Activated naive CD4-positive, alpha-beta T cell treated with anti-CD3 and anti-CD28 coated beads, Interleukin-2, amount 10 ng/mL, durations not matched to agents 7 days and 5 days (primary cell): Measurements from ENCODE around the gene CDKN1A.
A peak's percentile ranks its signal among the peaks of the same experiment; 100 is the strongest.

Experiments used
- CTCF ChIA-PET: fragments of 350-600 bp; sonication (Branson Sonifier 250); formaldehyde crosslinking; loops from one replicate; lab custom pipeline; 2021; ENCODE audit warnings: antibody characterized with exemption; lab: Charles Lee
- DNase-seq: peaks from one replicate; pipeline ENCODE4 v3.0.0-alpha.2; 2020
- H3K27ac Mint-ChIP-seq: one replicate; pipeline ENCODE4 v1.8.0; 2021; ENCODE audit warnings: mild to moderate bottlenecking, moderate library complexity, mixed read lengths
- H3K27me3 Mint-ChIP-seq: one replicate; pipeline ENCODE4 v1.8.0; 2021; ENCODE audit warnings: mild to moderate bottlenecking, mixed read lengths
- H3K36me3 Mint-ChIP-seq: one replicate; pipeline ENCODE4 v1.8.0; 2021; ENCODE audit warnings: mixed read lengths
- H3K4me1 Mint-ChIP-seq: one replicate; pipeline ENCODE4 v1.8.0; 2021; ENCODE audit warnings: mixed read lengths
- H3K4me3 Mint-ChIP-seq: one replicate; pipeline ENCODE4 v1.8.0; 2021; ENCODE audit warnings: mild to moderate bottlenecking, moderate library complexity, mixed read lengths
- H3K9me3 Mint-ChIP-seq: one replicate; pipeline ENCODE4 v1.8.0; 2021; ENCODE audit warnings: mixed read lengths

Gene CDKN1A

DNA sequence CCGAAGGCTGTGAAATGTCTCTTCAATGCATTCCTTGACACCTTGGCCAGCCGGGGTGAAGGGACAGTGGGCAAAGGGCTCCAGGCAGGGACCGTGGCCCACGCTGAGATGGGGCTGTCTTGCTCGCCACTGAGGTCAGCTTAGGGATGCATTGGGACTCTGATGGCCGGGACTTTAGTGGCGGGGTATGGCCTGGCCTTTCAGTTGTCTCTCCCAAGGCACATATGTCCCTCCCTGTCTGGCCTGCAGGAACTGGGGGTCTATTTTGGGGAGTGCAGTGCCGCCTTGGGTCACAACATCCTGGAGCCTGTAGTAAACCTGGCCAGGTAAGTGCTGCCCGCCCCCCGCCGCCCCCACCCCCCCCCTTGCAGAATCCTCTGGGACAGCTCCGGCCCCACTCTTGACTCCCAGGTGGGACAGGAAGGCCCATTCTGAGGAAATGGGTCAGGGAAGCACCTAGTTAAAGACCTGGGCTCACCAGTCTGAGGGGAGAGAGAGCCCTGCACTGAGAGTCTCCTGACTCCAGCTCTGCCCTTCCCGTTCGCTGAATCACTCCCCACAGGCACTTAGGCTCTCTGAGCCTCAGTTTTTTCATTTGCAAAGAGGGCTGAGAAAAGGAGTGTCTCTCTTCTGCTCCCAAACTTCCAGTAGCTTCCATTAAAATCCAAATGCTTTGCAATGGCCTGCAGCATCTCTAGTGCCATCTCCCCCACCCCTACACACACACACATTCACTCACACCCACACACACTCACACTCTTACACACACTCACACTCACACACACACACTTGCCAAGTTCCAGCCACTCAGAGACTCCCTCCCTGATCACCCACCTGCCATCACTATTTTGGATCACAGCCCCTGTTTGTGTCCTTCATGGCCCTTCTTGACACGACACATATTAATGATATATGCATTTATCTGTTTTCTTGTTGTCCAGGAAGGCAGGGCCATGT is 52.2 kb downstream of the CDKN1A start:
- DNase-seq, result no peak
- Mint-ChIP-seq H3K27me3 (peaks cover 42% of the 10 kb centered on the region), H3K4me3 (no peak overlapping the region), H3K27ac (no peak overlapping the region), H3K9me3 (no peaks in the 10 kb centered on the region), H3K4me1 (peaks cover 44% of the 10 kb centered on the region), H3K36me3 (no peaks in the 10 kb centered on the region)
- CTCF ChIA-PET, result no interaction called here

- Mint-ChIP-seq H3K27me3 (peaks cover 39% of the 10 kb centered on the region), H3K4me3 (no peak overlapping the region), H3K36me3 (no peaks in the 10 kb centered on the region), H3K4me1 (peaks cover 37% of the 10 kb centered on the region), H3K9me3 (no peaks in the 10 kb centered on the region), H3K27ac (no peak overlapping the region)
- DNase-seq, result no peak
- CTCF ChIA-PET, result interaction anchor here (1.0 to 1.4 kb wide), 3 partner anchors 7 to 107 kb away, joined by 3 to 6 read pairs (median 3); no protein-coding TSS in a partner anchor
Measured at GRCh38 chr6:36731622-36732310, 53.3 kb downstream of the CDKN1A start.

DNA sequence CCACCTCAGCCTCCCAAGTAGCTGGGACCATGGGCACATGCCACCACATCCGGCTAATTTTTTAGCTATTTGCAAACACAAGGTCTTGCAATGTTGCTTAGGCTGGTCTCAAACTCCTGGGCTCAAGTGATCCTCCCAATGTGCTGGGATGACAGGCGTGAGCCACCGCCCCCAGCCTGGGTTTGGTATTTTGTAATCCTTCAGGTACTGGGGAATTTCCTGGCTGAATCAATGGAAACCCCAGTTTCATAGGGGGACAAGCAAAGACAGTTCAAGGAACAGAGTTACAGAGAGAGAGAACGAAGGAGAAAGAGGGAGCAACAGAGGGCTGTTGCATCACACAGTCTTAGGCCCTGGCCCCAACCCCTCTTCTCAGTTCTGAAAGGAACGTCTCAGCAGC is 54.8 kb downstream of the CDKN1A start:
- Mint-ChIP-seq H3K9me3 (no peaks in the 10 kb centered on the region), H3K27me3 (peaks cover 37% of the 10 kb centered on the region), H3K27ac (no peak overlapping the region), H3K4me1 (peaks cover 22% of the 10 kb centered on the region), H3K36me3 (no peaks in the 10 kb centered on the region), H3K4me3 (no peak overlapping the region)
- DNase-seq, result no peak
- CTCF ChIA-PET, result interaction anchor here (1.4 to 1.8 kb wide), 3 partner anchors 26 to 50 kb away, joined by 4 to 6 read pairs (median 6); no protein-coding TSS in a partner anchor

DNA sequence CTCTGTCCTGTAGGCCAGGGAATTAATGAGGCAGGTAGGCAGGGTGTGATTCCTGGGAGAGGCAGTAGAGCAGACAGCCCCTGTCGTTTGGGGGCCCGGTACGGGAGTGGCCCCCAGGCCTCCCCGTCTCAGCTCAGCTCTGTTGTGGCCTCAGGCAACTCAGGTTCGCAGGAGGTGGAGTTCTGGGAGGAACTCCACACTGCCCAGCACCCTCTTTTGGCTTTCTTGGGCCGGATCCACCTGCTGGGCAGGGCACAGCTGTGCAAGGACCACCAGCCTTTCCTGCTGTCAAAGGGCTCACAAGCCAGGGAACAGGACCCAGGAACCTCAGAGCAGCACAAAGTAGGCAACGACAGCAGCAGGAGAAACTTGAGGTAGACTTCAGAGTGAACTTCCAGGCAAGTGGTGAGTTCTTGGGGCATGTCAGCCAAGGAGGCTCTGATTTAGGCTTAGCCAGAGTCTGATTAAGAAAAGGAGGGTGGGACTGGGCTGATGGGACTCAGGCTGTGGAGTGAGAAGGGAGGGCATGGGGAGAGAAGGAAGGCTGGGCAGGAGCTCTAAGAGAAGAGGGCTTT is 56.1 kb downstream of the CDKN1A start:
- H3K36me3 Mint-ChIP-seq, result no peaks in the 10 kb centered on the region
- H3K4me3 Mint-ChIP-seq, result peak overlapping the region; percentile 27
- H3K9me3 Mint-ChIP-seq, result no peaks in the 10 kb centered on the region
- CTCF ChIA-PET, result interaction anchor here (0.8 to 2.3 kb wide), 12 partner anchors 13 to 311 kb away, joined by 3 to 9 read pairs (median 3); no protein-coding TSS in a partner anchor
- H3K4me1 Mint-ChIP-seq, result peaks cover 13% of the 10 kb centered on the region
- peak overlapping the region; percentile 73 for H3K27ac Mint-ChIP-seq
- DNase-seq, result no peak
- peaks cover 32% of the 10 kb centered on the region for H3K27me3 Mint-ChIP-seq

- Mint-ChIP-seq H3K27me3 (peaks cover 32% of the 10 kb centered on the region), H3K27ac (peak overlapping the region; percentile 73), H3K4me1 (peaks cover 11% of the 10 kb centered on the region), H3K9me3 (no peaks in the 10 kb centered on the region), H3K4me3 (peak overlapping the region; percentile 27), H3K36me3 (no peaks in the 10 kb centered on the region)
- peak; percentile 56 for DNase-seq
- CTCF ChIA-PET, result interaction anchor here (0.7 to 2.3 kb wide), 13 partner anchors 10 to 312 kb away, joined by 3 to 9 read pairs (median 3); no protein-coding TSS in a partner anchor
Measured at GRCh38 chr6:36735110-36736071, 56.9 kb downstream of the CDKN1A start.
